GM18858 (cell line): ENCODE data around the gene CACYBP.

ENCODE experiments used
- ATAC-seq: cut with Tn5 transposase; IDR thresholded peaks from one replicate; pipeline ENCODE4 v1.9.1; 2021; ENCODE audit not compliant: unreplicated experiment

Gene CACYBP, protein sequence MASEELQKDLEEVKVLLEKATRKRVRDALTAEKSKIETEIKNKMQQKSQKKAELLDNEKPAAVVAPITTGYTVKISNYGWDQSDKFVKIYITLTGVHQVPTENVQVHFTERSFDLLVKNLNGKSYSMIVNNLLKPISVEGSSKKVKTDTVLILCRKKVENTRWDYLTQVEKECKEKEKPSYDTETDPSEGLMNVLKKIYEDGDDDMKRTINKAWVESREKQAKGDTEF

DNA sequence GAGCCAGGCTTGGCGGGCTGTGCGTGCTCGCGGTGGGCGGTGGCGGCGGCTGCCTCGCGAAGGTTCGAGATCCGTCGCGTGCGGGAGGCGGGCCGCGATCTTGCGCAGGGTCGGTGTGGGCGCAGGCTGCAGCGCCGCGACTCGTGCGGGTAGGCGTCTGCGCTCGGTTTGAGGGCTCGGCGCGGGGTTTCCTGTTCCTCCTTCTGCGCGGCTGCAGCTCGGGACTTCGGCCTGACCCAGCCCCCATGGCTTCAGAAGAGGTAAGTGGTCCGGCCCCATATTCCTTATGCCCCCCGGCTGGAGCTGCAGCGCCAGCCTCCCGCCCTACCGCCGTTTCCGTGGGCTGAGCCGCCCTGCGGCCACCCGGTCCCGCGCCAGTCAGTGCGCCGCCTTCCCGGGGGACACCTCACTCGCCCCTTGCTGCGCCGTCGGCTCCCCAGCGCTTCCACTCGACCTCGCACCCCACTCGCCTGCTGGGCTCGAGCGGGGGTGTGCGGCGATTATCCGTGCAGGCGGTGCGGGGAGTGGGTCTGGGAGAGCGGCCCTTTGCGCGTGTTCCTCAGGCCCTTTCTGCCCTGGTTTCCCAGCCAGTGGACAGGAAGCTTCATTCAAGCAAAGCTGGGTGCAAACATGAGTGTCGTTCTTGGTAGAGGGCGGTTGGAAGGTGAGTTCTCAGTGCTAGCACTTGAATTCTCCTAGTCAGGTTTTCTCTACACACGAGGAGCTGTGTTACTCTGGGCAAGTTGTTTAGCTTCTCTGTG, at the start of gene CACYBP:
Gene CACYBP (plus strand): TSS at position 12 of the 761 bp plus-strand sequence. CDS start 234 bp downstream, at position 246.
- ATAC-seq, result no peak

DNA sequence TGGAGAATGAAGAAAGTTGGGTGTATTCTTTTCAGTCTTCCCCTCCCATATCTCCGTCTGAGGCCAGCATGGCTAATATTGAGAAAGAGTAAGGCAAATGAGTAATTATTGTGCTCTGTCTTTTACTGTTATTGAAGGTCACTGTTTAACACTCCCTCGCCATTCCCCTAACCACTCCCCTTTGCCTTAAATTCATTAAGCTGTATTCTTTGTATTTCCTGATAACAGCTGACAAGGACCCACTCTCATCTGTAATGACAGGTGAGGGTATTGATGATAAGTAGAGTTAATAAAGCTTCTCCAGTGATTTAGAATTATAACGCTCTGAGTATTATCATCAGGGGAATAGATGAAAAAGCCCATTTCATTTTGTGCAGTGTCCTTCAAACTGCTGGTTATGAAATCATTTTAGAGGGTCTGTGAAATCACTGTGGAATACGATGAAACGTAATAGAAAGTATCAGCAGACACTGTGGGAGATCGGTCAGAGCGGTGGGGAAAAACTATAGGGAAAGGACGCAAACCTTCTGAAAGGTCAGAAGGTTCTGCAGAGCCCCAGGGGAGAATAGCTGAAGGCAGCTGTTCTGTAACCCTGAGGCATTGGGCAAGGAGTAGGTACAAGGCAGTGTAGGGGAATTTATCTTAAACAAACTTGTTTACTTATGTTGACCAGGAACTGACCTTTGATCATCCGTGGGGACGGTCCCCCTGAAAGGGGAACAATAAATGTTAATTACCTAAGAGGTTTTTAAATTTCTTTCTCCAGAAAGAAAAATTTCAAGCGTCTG, 46.3 kb upstream of the CACYBP start:
- ATAC-seq, result no peak

DNA sequence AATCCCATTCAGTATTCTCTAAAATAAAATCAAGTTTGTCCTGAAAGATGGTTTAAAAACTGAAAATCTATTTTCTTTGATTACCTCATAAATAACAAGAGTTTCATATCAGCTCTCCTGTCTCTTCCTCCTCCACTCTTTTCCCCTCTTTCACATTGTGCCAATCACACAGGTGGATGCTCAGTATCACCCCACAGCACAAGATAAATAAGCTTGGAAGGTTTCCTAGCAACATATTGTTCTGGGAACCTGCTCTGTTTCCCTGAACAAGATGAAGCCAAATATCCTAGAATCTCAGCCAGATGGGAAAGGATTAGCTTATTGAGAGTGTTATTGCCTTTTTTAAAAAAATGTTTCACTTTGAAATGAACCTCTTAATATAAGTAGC, 45.7 kb upstream of the CACYBP start:
- no peak for ATAC-seq

DNA sequence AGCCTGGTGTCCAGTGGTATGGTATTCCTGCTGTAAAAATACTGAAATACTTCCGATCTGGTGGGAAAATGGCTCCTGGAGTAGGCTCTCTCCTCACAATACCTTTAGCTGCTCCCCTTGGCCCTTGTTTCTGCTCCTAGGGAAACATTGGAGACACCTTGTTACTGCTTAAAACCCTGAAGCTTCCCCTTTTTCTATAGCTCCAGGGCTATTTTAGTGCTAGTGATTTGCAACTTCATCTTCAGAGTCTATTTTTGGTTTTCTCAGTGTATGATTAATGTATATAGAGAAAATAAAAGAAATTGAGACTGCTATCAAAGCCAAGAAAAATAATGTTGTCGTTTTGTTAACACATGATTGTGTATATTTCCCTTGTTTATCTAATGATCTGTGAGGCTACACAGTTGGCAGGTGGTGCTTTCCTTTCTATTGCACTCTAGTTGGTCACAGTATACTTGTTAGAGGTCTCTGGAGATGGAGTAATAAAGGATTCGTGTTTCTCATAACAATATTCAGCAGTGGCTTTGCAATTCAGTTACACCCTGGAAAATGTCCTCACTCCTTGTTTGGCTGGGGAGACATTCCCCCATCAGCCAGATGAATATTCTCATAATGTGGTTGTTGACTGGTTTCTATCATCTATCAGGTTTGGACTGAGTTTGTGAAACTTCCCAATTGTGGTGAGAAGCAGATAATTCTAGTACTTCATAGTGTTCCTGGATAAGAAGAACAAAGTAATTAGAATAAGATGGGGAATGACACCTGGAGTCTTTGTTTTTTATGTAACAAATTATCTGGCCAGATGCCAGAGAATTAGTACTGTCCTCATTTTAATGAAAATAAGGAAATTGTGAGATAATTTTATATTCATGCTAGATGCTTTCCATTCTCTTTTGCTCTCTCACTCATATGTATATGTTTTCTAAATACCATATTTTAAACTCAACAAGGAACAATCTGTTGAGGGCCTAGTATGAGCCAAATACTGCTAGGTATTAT, 44.8 kb upstream of the CACYBP start:
- ATAC-seq, result no peak

DNA sequence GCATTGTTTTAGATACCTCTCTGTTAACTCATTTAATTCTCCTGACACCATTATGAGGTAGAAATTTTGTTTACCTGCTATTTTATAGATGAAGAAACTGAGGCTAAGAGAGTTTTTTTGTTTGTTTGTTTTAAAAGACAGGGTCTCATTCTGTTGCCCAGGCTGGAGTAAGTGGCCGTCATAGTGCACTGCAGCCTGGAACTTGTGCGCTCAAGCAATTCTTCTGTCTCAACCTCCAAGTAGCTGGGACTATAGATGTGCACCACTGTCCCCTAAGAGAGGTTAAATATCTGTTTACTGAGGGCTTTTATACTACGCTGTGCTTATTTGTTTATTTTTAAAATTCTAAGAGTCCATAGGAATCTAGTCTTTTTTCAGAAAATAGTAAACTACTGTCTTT, 43.7 kb upstream of the CACYBP start:
- ATAC-seq, result no peak

DNA sequence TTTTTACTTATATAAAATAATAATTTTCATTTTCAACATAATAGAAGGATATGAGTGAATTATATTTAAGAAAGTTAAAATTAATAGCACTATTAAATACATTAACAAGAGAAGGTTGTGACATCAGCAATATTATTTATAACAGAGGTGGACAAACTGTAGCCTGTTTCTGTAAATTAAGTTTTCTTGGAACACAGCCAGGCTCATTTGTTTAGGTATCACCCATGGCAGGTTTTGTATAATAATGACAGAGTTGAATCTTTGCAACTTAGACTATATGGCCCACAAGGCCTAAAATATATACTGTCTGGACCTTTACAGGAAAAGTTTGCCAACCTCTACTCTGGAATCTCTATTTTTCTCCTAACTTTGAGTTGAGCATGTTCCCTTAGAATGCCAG, 42.8 kb upstream of the CACYBP start:
- no peak for ATAC-seq

DNA sequence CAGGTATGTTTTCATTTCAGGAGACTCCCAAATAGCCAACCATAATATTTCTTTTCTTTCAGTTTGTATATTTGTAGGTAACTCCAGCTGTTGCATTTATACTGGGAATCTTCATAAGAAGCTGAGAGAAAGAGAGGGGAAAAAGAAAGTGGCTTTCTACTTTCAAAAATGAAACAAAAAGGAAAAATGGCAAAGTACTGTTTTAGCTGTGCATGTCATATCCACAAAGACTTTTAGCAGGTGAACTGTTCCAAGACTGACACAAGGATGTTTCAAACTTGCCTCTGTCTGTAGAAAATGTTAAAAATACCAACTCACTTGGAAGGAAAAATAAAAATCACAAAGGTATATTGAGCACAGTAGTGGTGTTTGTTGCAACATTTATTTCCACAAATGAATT, 41.9 kb upstream of the CACYBP start:
- ATAC-seq, result no peak

DNA sequence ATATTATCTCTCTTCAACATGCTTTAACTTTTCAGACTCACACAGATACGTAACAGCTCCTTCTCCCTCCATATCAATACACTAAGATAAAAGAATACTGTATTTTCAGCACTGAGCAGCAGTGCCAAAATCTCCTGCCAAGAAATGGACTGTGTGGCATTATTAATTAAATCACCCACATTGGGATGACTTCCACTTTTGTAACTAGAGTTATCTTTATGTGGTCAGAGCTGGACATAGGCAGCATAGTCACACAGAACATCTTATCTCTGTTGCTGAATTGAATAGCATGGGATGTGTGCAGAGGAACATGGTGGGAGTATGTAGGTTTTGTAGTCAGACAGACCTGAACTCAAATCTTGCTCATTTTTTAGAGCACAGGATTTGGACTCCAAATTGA, 41.4 kb upstream of the CACYBP start:
- no peak for ATAC-seq

DNA sequence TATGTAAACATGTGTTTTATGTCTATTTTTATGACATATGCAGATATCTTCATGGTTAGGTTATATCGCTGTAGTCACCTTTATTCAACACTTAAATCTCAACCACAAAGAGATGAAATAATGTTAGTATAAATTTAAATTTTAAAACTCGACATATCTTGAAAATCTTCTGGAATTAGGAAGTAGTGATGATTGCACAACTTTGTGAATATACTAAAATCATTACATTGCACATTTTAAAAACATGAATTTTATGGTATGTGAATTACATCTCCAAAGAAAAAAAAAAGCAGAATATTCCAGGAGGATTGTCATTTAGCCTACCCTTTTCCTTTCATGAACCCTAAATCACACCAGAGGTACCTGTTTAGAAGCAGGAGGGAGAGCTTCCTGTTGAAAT, 39.4 kb upstream of the CACYBP start:
- no peak for ATAC-seq

DNA sequence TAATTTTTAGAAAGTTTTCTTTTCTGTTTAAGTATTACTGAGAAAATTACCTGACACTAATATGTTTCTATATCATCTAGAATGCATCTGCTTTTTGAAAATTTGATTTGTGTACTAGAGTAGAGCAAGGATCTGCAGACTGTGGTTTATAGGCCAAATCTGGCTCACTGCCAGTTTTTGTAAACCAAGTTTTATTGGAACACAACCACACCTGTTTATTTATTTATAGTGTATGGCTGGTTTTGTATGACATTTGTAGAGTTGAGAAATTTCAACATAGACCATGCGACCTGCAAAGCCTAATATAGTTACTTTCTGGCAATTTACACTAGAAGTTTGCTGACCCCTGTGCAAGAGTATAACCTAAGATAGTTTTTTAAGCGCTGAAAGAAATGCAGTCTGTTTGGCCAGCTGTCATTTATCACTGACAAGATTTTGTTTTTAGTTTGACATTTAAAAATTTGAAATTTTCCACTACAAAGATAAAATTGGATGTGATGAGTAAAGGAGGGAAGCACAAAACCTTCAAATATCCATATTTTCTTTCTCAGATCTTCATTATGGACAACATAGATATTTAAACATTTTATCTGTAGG, 36.1 kb upstream of the CACYBP start:
- no peak for ATAC-seq

DNA sequence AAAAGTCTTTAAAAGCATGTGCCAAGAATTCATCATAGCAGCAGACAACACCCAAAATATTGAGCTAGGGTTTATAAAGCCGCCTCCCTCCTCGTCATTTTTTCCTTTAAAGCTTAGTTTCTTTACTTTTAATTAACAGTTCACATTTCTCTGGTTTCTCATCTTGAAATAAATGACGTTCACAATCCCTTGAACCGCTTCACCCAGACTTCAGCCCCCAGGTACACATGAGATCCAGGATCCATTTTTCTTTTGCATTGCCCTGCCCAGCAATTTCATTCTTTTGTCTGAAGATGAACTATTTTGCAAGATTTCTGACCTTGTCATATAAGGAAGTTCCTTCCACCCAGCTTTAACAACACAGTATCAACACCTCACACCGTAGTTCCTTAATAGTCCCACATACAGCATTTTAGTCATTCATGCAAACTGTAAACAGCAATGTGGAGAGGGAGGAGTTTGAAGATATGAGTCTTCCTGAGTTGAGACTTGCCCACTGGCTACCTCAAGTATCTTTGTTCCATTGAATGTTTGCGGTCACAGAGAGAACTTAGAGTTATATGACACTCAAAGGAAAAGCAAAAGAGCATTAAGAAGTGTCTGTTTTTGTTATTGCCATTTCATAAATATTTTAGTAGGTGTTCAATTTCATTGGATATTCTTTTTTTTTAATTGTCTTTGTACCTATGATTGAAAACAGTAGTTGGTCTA, 35.3 kb upstream of the CACYBP start:
- ATAC-seq, result no peak

DNA sequence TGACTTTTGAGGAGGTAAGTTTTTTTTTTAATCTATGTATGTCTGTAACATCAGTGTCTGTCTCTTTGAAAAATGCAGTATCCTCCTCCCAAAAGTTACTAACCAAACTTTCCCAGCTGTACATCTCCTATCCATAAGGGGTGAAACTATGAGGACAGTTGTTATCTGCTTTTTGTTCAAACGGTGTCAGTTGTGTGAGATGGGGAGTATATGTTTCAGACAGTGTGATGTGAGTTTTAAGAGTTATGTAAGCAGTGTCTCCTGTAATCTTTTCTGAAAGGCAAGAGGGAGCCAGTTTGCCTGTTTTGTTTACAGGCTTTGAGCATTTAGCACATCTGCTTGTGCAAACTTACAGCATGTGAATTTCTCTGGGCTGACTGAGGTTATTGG, 34.8 kb upstream of the CACYBP start:
- ATAC-seq, result no peak

DNA sequence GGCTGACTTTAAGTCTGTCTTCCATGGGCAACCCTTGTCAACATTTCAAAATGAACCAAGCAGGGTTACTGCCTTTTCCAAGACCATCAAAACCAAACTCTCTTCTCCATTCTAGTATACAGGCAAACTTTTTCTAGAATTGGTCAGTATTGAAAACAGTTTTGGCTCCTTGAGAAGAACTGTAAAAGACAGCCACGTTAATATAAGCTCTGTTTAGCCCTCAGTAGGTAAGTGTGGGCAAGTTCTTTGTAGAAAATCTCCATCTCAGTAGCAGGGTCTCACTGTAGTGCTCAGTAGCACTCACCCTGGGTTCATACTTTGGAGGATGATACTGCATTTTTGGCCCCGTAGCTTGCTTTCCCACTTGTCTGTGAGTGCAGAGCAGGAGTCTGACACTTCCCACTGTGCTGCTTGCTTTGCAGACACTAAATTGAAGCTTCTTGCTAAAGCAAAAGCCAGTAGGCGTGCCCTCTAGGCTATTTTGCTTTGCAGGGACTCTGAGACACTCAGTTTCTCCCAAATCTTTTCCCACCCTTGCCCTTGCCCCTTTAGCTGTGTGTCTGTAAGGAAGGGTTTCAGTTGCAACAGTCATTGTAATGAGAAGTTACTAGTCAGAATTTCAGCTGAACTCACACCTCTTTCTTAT, 34.3 kb upstream of the CACYBP start:
- ATAC-seq, result no peak

DNA sequence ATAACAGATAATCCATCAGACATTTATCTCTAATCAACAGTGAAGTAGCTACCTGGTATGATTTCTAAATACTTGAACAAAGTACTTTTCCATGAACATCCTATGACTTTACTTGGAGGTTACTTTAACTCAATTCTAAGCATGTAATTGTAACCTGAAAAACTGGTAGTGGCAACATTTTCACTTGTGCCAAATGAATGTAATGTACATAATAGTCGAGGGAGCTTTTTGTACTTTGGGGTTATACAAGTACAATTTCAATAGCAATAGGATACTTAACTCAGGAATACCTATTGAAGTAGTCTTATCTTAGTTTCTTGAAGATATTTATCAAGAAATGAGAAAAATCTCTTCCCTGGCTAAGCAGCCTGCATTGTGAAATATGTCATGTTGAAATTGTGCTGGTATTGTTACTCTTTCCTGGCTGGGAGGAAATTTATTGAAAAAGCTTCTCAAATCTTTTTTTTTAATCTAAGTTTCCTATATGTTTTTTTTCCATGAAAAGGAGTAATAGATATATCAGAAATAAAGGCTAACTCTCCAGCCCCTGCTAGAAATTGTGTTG, 33.7 kb upstream of the CACYBP start:
- no peak for ATAC-seq

DNA sequence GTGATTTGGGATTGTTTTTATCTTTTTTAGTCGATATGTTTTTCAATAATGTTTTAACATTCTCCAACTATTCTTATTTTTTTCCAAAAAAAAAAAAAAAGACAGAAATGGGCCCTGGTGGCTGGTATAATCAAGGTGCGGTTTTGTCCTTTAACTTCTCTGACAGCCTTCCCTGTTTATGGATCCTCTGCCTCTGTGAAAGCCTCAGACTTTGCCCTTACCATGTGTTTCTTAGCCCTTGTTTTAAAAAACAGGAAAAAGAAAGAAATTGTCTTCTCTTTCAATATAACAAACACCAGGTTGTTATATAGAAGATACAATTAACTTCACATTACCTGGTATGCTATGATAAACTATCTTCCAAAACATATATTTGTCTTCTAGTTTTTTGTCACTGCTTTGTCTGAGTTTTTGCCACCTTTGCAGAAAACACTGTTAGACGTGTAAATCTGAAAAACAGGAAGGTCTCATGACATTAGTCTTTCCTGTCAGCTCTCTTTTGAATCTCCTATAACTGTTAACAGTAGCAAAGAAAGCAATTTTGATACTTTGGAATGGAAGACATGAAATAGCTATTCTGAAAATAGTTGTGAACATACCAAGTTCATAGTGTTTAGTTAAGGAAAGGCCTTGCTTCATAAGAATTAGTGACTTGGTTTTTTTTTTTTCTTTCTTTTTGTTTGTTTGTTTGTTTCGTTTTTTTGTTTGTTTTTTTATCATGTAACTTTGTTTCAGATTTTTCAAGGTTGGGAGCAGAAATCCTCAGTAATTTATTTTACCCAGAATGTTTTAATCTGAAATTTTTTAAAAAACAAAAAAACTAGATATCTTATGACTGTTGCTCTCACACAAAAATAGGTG, 31.7 kb upstream of the CACYBP start:
- no peak for ATAC-seq

DNA sequence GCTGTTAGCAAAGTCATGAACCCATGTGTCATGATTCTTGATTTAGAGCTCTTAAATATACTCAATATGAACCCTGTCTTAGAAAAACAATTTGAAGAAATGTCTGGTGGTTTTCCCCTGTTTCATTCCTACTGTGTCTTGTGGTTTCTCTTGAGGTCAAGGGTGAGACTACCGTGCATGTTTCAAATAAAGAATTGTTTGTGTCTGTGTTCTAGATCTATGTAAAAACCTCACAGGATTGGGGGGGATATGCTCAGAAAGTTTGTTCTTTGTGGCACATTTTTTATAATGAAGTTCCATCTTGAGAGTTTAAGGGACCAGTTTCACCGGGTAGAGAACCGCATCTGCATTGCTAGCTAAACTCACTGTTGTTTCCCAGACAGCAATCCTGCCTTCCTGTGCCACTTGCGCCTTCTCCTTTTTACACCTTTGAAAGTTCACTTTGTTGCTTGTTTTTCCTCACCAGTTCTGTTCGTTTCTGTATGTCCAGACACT, 30.9 kb upstream of the CACYBP start:
- ATAC-seq, result peak; percentile 80

DNA sequence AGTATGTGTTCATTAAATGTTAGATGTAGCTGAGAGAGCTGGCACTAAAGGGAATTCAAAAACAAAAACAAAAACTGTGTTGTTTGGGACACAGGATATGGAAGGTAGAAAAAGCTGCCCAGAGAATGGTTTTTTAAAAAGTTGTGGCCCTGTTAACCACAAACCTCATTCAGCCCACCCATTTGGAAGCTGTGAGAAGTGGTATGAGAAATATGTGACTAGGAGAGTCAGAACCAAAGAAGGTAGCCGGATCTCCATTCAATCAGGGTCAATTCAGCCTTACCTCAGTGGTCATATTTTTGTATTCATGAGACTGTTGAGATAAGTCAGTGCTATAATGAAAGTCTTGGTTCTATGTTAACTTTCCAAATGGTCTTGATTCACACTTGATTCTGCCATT, 29.8 kb upstream of the CACYBP start:
- ATAC-seq, result no peak

DNA sequence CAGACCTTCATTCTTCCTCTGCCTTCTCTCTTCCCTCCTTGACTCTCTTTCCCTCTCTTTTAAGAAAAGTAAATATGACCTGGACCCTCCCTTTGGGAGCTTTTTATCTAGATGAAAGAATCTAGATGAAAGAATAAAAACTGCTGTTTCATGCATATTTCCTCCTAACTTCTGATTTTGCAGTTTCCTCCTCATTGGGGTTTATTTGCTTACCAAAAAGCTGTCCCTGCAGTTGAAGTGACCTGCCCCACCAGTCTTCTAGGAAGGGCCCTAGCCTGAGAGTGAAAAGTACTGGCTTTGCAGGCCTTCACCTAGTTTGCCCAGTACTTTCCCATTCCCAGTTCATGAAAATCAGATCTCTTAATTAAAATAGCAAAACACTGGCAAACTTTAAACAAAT, 28.3 kb upstream of the CACYBP start:
- ATAC-seq, result no peak
